Uterus (tissue), 2 donors: Measurements from ENCODE around the gene CBFA2T2.

ENCODE experiments used
- CTCF ChIP-seq, 4 experiments: fragments of 200-600 bp in 2 of 4; fragments of 450-650 bp in 2 of 4; sonication (generic) in 2 of 4; IDR thresholded peaks; one replicate each; pipeline ENCODE4 v1.5.1; 2016 to 2019; ENCODE audit warnings: antibody characterized with exemption in 4 of 4, mild to moderate bottlenecking in 2 of 4, moderate library complexity in 1 of 4
- POLR2A ChIP-seq, 2 donors: fragments of 450-650 bp; IDR thresholded peaks; one replicate each; pipeline ENCODE4 v1.6.1; 2016; ENCODE audit warnings: antibody characterized with exemption in 2 of 2, mild to moderate bottlenecking in 1 of 2, moderate library complexity in 1 of 2

GRCh38 chr20:33648396-33649004 lies 158.6 kb downstream of the CBFA2T2 start:
- TF ChIP-seq POLR2A (IDR thresholded peaks at IDR 0.05) (no peak), CTCF (IDR thresholded peaks at IDR 0.05) (no peak)
